ENCODE results near the gene NAALADL2.

NAALADL2 gene

DNA sequence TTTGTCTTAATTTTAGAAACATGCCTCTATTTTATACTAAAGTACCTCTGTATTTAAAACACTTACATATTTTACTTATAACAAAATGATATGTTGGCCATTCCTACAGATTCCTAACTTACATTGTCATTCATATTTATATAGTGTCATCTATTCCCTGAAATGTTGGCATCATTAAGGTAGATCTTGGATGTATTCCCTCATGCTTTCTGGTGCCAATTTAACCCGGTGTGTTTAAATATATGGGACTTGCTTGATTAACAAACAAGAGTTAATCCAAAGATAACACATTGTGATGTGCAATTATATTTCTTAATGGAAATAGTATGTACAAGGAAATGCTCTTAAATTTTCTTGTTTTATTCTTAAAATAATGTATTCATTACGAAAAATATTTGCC is 352.3 kb downstream of the NAALADL2 start:
- Histone ChIP-seq H3K4me3 (ENCODE audit: low read length) (no peak overlapping the region), H3K4me1 (ENCODE audit: control insufficient read depth, insufficient read depth, low read length) (peaks cover 10% of the 10 kb centered on the region), H3K36me3 (ENCODE audit: control insufficient read depth, insufficient read depth, low read length, severe bottlenecking) (no peaks in the 10 kb centered on the region), H3K9me3 (ENCODE audit: control insufficient read depth, low read length) (no peaks in the 10 kb centered on the region), H3K27me3 (replicated peaks; ENCODE audit: control insufficient read depth, insufficient read depth, low read length) (no peaks in the 10 kb centered on the region), H3K9ac (ENCODE audit: low read length) (no peak overlapping the region)
- DNase-seq (ENCODE audit: low read depth), result no peak

DNA sequence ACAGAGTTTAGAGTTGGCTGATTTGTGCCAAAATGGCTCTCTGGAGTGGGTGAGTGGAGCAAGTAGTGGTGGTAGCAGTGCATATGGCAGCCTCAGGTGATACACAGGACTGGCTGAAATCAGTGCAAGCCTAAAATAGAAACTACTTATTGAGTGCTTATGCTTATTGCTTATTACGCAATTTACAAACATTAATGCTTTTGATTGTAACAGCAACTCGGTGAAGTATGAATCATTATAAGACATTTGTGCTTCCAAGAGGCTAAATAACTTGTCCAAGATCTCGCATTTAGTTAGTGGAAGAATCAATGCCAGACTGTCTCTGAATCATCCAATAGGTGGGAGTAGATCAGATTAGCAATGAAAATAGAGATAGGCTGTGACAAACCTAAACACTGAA is 353.8 kb downstream of the NAALADL2 start:
- no peaks in the 10 kb centered on the region for H3K27me3 ChIP-seq (replicated peaks; ENCODE audit: control insufficient read depth, insufficient read depth, low read length)
- DNase-seq (ENCODE audit: low read depth), result peak; percentile 41
- no peaks in the 10 kb centered on the region for H3K9me3 ChIP-seq (ENCODE audit: control insufficient read depth, low read length)
- H3K36me3 ChIP-seq (ENCODE audit: control insufficient read depth, insufficient read depth, low read length, severe bottlenecking), result no peaks in the 10 kb centered on the region
- H3K4me3 ChIP-seq (ENCODE audit: low read length), result peak overlapping the region; percentile 57
- H3K9ac ChIP-seq (ENCODE audit: low read length), result no peak overlapping the region
- peaks cover 10% of the 10 kb centered on the region for H3K4me1 ChIP-seq (ENCODE audit: control insufficient read depth, insufficient read depth, low read length)

DNA sequence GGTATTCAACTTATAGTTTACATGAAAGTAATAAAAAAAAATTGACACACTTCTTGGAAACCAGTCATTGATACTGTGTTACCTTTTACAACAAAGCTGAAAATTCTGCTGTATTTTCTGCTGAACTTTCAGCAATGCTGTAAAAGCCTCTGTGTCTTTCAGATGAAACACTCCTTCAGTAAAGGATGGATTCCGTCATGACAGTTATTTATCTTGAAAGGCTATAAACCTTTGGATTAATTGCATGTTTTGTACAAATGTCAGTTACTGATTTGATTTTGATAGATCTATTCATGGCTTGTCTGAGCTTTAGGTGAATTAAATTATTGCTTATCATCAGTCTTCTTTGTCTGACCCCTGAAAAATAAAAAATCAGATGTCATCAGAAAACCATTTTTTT is 355.1 kb downstream of the NAALADL2 start:
- peaks cover 10% of the 10 kb centered on the region for H3K4me1 ChIP-seq (ENCODE audit: control insufficient read depth, insufficient read depth, low read length)
- H3K4me3 ChIP-seq (ENCODE audit: low read length), result no peak overlapping the region
- no peak for DNase-seq (ENCODE audit: low read depth)
- no peaks in the 10 kb centered on the region for H3K27me3 ChIP-seq (replicated peaks; ENCODE audit: control insufficient read depth, insufficient read depth, low read length)
- no peaks in the 10 kb centered on the region for H3K36me3 ChIP-seq (ENCODE audit: control insufficient read depth, insufficient read depth, low read length, severe bottlenecking)
- H3K9ac ChIP-seq (ENCODE audit: low read length), result no peak overlapping the region
- H3K9me3 ChIP-seq (ENCODE audit: control insufficient read depth, low read length), result no peaks in the 10 kb centered on the region

DNA sequence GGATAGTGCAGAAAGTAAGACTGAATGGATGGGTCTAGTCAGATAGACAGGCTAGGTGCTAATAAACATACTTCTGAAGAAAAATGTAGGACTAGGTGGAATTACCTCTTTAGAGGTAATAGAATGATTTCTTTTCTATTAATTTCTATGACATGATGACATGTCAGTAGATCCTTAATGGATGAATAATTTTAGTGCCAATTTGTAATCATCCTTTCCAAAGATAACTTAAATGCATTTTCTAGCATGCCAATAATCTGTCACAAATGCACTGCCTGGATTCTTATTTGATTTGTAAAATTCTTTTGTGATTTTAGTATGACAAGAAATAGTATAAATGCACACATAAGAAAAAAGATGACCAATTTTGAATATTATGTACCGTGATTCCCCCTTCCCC is 356.7 kb downstream of the NAALADL2 start:
- H3K27me3 ChIP-seq (replicated peaks; ENCODE audit: control insufficient read depth, insufficient read depth, low read length), result no peaks in the 10 kb centered on the region
- H3K36me3 ChIP-seq (ENCODE audit: control insufficient read depth, insufficient read depth, low read length, severe bottlenecking), result no peaks in the 10 kb centered on the region
- no peak overlapping the region for H3K4me3 ChIP-seq (ENCODE audit: low read length)
- no peak overlapping the region for H3K9ac ChIP-seq (ENCODE audit: low read length)
- peaks cover 10% of the 10 kb centered on the region for H3K4me1 ChIP-seq (ENCODE audit: control insufficient read depth, insufficient read depth, low read length)
- H3K9me3 ChIP-seq (ENCODE audit: control insufficient read depth, low read length), result no peaks in the 10 kb centered on the region
- DNase-seq (ENCODE audit: low read depth), result no peak

DNA sequence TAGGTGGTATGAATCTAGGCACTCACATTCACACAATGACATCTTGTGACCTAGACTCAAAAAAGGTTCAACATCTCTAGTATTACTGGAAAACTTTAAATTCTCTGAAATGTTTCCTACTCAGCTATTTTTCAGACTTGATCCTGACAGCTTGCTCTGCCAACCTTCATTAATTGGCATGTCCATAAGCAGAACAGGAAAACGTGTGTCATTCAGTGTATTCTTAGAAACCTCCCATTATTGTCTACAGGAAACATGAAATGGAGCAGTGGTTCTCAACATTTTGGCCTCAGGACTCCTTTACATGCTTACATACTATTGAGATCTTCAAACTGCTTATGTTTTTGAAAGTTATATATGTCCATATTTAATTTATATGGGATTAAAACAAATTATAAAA is 363.2 kb downstream of the NAALADL2 start:
- H3K36me3 ChIP-seq (ENCODE audit: control insufficient read depth, insufficient read depth, low read length, severe bottlenecking), result no peaks in the 10 kb centered on the region
- H3K9ac ChIP-seq (ENCODE audit: low read length), result no peak overlapping the region
- no peaks in the 10 kb centered on the region for H3K27me3 ChIP-seq (replicated peaks; ENCODE audit: control insufficient read depth, insufficient read depth, low read length)
- no peaks in the 10 kb centered on the region for H3K9me3 ChIP-seq (ENCODE audit: control insufficient read depth, low read length)
- DNase-seq (ENCODE audit: low read depth), result no peak
- H3K4me3 ChIP-seq (ENCODE audit: low read length), result no peak overlapping the region
- no peaks in the 10 kb centered on the region for H3K4me1 ChIP-seq (ENCODE audit: control insufficient read depth, insufficient read depth, low read length)

DNA sequence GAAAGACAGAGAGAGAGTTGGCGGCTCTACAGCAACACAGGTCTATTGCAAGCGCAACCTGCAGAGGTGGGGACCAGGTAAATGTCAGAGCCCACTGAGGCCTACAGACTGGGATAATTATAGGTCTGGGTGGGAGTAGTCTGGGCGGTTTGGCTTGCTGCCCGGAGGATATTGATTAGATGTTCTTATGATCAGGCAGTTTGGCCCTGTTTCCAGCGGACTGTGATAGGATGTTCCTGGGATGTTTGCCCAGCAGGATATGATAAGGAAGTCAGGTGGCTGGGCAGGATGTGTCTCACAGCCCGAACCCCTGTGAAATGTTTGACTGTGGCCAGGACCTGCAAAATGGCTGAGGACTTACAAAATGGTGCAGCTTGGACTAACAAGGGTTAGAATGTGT is 364.9 kb downstream of the NAALADL2 start:
- Histone ChIP-seq H3K4me1 (ENCODE audit: control insufficient read depth, insufficient read depth, low read length) (no peaks in the 10 kb centered on the region), H3K36me3 (ENCODE audit: control insufficient read depth, insufficient read depth, low read length, severe bottlenecking) (no peaks in the 10 kb centered on the region), H3K4me3 (ENCODE audit: low read length) (no peak overlapping the region), H3K9me3 (ENCODE audit: control insufficient read depth, low read length) (no peaks in the 10 kb centered on the region), H3K9ac (ENCODE audit: low read length) (no peak overlapping the region), H3K27me3 (replicated peaks; ENCODE audit: control insufficient read depth, insufficient read depth, low read length) (no peaks in the 10 kb centered on the region)
- no peak for DNase-seq (ENCODE audit: low read depth)

DNA sequence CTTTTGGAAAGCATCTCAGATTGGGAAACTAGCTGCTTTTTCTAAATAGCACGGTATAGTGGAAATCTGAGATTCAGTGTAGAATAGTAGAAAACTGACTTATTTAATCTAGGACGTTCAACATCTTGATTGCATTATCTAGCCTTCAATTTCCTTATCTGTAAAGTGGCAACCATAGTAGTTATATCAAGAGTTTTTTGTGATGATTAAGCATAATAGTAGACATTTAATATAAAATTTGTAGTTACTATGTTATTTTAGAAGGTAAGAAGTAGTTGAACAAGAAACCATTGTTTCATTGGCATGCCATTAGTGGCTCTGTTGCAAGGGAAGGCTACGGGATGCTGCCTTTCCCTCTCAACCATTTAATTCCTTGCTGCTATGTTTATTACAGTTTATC is 367.3 kb downstream of the NAALADL2 start:
- H3K36me3 ChIP-seq (ENCODE audit: control insufficient read depth, insufficient read depth, low read length, severe bottlenecking), result no peaks in the 10 kb centered on the region
- no peak overlapping the region for H3K9ac ChIP-seq (ENCODE audit: low read length)
- H3K27me3 ChIP-seq (replicated peaks; ENCODE audit: control insufficient read depth, insufficient read depth, low read length), result no peaks in the 10 kb centered on the region
- H3K9me3 ChIP-seq (ENCODE audit: control insufficient read depth, low read length), result no peaks in the 10 kb centered on the region
- no peak overlapping the region for H3K4me3 ChIP-seq (ENCODE audit: low read length)
- no peaks in the 10 kb centered on the region for H3K4me1 ChIP-seq (ENCODE audit: control insufficient read depth, insufficient read depth, low read length)
- DNase-seq (ENCODE audit: low read depth), result peak; percentile 3

DNA sequence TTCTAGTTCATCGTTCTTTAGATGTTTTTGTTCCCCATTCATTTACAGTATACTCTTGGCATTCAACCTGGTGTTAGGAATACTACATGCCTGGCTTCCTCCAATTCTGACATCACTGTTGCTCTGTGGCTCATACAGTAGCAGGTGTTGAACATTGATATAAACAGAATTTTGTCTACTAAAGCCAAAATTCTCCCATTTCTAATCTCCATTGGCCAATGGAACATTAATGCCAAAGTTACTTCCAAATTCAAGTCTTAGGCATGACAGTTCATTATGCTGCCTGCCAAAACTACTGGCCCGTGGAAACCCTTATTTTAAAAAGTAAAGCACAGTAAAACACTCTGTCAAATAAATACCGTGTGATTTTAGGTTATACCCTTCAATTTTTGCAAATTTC is 368.0 kb downstream of the NAALADL2 start:
- Histone ChIP-seq H3K4me3 (ENCODE audit: low read length) (no peak overlapping the region), H3K27me3 (replicated peaks; ENCODE audit: control insufficient read depth, insufficient read depth, low read length) (no peaks in the 10 kb centered on the region), H3K9ac (ENCODE audit: low read length) (no peak overlapping the region), H3K4me1 (ENCODE audit: control insufficient read depth, insufficient read depth, low read length) (no peaks in the 10 kb centered on the region), H3K36me3 (ENCODE audit: control insufficient read depth, insufficient read depth, low read length, severe bottlenecking) (no peaks in the 10 kb centered on the region), H3K9me3 (ENCODE audit: control insufficient read depth, low read length) (no peaks in the 10 kb centered on the region)
- DNase-seq (ENCODE audit: low read depth), result no peak

DNA sequence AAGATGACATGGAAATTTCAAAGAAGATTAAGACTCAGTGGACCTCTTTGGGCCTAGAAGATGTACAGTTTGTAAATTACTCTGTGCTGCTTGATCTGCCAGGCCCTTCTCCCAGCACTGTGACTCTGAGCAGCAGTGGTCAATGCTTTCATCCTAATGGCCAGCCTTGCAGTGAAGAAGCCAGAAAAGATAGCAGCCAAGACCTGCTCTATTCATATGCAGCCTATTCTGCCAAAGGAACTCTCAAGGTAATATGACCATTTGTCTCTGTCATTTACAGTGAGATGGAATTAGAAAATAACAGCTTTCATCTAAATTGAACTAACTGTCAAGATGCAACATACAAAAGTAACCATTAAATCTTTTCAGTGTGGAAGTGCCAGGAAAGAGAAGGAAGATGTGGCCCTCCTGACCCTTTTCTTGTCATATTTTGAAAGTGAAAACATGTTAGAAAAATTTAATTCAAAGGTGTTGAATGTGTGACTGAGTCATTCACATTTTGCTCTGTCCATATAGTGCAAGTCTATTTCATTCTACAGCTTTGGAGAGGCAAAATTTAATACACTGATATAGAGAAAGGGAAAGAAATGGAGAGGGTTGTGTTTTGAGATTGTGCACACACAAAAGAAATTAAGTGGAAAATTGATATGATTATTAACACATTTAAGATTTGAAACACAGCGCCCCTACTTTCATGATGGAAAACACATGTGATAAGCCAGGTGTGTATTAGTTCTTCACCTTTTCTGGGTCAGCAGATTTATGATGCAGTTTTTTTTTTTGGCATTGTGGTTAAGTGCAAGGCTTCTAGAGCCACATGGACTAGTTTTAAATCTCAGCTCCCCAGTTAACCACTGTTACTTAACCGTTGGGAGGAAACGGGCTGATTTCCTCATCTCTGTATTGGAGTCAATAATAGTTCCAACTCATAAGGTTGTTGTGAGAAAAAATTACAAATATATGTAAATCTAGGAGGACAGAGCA is 375.1 kb downstream of the NAALADL2 start:
- no peaks in the 10 kb centered on the region for H3K9me3 ChIP-seq (ENCODE audit: control insufficient read depth, low read length)
- DNase-seq (ENCODE audit: low read depth), result no peak
- no peaks in the 10 kb centered on the region for H3K36me3 ChIP-seq (ENCODE audit: control insufficient read depth, insufficient read depth, low read length, severe bottlenecking)
- H3K9ac ChIP-seq (ENCODE audit: low read length), result no peak overlapping the region
- H3K27me3 ChIP-seq (replicated peaks; ENCODE audit: control insufficient read depth, insufficient read depth, low read length), result no peaks in the 10 kb centered on the region
- H3K4me1 ChIP-seq (ENCODE audit: control insufficient read depth, insufficient read depth, low read length), result no peaks in the 10 kb centered on the region
- H3K4me3 ChIP-seq (ENCODE audit: low read length), result no peak overlapping the region

DNA sequence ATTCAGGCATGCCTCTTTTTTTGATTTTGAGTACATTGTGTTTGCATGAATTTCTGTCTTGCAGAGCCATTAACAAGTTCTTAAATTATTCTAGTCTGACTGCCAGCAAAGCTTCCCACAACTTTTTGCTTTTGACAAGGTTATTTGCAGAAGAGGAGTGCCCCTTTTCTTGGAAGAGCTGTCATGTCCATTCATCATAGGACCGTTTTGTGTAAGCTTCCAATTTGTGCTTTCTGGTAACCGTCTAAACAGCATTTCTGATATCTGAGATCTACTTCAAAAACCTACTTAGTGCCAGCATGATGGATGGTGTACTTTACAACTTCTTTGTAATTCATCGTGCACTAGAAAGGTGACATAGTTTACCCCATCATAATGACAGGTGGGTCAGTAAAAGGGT is 379.7 kb downstream of the NAALADL2 start:
- Histone ChIP-seq H3K4me1 (ENCODE audit: control insufficient read depth, insufficient read depth, low read length) (no peaks in the 10 kb centered on the region), H3K9me3 (ENCODE audit: control insufficient read depth, low read length) (no peaks in the 10 kb centered on the region)
- DNase-seq (ENCODE audit: low read depth), result no peak

DNA sequence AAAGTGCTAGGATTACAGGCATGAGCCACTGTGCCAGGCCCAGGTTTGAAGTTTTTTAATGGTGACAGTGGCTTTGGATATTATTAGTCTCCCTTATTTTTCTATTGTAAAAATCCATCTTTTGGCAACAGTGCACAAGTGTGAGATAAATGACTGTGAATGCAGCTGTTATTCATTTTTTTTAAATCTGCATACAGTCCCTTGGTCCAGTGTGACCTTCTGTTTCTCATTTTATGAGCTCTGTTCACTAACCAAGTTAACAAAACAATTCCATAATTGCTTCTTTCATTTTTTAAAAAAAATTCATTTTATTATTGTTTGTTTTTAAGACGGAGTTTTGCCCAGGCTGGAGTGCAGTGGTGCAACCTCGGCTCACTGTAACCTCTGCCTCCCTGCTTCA is 381.8 kb downstream of the NAALADL2 start:
- no peaks in the 10 kb centered on the region for H3K36me3 ChIP-seq (ENCODE audit: control insufficient read depth, insufficient read depth, low read length, severe bottlenecking)
- no peak for DNase-seq (ENCODE audit: low read depth)
- no peak overlapping the region for H3K4me3 ChIP-seq (ENCODE audit: low read length)
- H3K4me1 ChIP-seq (ENCODE audit: control insufficient read depth, insufficient read depth, low read length), result no peaks in the 10 kb centered on the region
- no peak overlapping the region for H3K9ac ChIP-seq (ENCODE audit: low read length)
- no peaks in the 10 kb centered on the region for H3K9me3 ChIP-seq (ENCODE audit: control insufficient read depth, low read length)
- no peaks in the 10 kb centered on the region for H3K27me3 ChIP-seq (replicated peaks; ENCODE audit: control insufficient read depth, insufficient read depth, low read length)

More for the DNA sequence above, 379.7 kb downstream of the NAALADL2 start:
- Histone ChIP-seq H3K36me3 (ENCODE audit: control insufficient read depth, insufficient read depth, low read length, severe bottlenecking) (no peaks in the 10 kb centered on the region), H3K9ac (ENCODE audit: low read length) (no peak overlapping the region), H3K4me3 (ENCODE audit: low read length) (no peak overlapping the region), H3K27me3 (replicated peaks; ENCODE audit: control insufficient read depth, insufficient read depth, low read length) (no peaks in the 10 kb centered on the region)

DNA sequence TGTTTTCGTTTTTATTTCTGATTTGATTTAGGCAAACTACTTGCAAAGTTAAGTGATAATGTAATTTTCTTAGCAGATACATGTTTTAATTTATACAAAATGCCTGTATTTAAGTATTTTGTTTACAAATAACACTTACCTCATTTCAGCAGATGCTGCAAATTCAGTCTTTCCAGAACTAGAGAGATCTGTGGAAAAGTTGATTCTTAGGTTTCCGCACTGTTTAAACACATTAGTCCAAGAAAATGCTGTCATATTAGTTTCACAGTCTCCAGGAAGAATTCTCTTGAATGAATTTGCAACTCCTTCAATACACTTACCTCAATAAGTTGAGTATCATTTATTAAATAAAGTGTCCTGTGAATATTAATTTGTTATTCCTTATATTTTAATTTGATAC is 383.1 kb downstream of the NAALADL2 start:
- no peak for DNase-seq (ENCODE audit: low read depth)
- Histone ChIP-seq H3K36me3 (ENCODE audit: control insufficient read depth, insufficient read depth, low read length, severe bottlenecking) (no peaks in the 10 kb centered on the region), H3K4me1 (ENCODE audit: control insufficient read depth, insufficient read depth, low read length) (no peaks in the 10 kb centered on the region), H3K9ac (ENCODE audit: low read length) (no peak overlapping the region), H3K27me3 (replicated peaks; ENCODE audit: control insufficient read depth, insufficient read depth, low read length) (no peaks in the 10 kb centered on the region), H3K9me3 (ENCODE audit: control insufficient read depth, low read length) (no peaks in the 10 kb centered on the region), H3K4me3 (ENCODE audit: low read length) (no peak overlapping the region)

Data from adipocyte (in vitro differentiated cells).